NCI-H526 treated with DMSO at 0.1 percent for 48 hours (cell line): ENCODE measurements around the gene HOXD10.

Experiments
- DNase-seq: peaks from one replicate; lab custom pipeline; 2025; lab: John Stamatoyannopoulos, UW

The HOXD10 gene

DNA sequence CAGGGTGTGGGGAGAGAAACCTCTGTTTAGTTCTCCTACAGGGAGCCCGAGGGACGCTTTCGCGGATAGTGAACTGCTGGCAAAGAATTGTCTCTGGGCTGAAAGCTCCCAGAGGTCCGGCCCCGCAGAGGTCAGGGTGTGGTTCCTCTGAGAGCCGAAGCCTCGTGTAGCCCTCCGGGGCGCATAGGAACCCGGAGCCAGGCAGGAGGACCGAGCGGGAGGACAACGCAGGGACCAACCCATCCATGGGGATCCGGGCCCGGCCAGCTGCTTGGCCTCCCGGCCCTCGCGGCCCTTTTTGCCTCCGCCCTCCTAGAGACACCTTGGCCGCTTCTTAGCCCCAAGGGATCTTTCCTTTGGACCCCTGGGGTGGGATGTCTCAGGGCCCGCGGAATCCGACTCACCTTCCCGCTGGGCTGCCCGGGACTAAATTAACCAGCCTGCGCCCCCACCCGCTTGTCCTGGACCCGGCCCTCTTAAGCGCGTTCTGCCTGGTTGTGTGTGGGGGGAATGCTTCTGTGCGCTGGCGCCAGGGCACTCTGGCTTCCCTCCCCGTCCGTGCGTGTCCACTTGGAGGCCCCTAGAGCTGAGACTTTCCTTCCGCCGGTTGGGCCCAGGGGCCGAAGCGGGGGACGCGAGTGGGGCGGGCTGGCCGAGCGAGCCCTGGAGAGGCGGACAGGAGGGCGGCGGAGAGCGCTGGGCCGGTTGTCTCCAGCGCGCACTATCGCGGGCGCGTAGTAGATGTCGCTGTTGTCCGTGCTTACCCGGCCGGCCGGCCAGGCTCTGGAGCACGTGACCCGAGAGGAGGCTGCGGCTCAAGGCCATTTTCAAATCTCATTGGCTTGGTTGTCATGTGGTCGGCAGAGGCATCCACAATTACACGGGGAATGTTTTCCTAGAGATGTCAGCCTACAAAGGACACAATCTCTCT lies at the start of gene HOXD10:
HOXD10 (plus strand) TSS at position 896 of the 931 bp plus-strand sequence. CDS start 56 bp downstream, outside the sequence.
- no peak for DNase-seq

DNA sequence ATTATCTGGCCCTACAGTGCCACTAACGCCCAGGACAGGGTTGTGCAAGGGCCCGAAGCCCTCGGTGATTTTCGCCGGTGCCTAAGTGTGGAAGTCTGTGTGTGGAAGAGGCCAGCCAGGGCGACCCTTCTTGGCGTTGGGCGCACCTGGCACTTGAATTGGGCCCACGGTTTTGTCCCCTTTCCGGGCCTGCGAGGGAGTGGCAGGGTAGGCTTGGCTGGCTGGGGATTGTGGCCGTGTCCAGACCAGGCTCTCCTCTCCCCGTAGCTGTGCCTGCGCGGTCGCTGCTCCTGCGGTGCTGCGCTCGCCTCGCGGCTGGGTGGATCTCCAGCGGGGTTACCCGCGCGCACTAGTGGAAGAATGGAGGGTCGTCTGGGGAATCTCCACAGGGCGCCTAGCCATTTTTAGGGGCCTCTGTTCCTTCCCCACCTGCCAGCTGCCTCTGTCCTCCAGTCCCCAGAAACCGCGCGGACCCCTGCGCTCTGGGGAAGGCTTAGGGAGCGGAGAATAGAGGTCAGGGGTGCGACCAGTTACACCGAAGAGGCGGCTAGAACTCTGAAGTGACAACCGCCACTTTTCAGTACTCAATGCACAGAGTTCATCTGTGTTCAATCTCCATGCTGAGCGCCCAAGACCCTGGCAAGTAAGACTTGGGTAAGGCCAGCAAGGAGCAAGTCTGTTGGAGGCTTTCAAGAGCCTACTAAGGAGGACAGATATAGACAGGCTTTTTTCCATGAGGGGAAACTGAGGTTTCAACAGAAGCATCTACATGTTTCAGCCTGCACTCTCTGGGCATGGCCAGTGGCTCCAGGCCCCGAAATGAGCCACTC lies 48.8 kb upstream of the HOXD10 start:
- no peak for DNase-seq

DNA sequence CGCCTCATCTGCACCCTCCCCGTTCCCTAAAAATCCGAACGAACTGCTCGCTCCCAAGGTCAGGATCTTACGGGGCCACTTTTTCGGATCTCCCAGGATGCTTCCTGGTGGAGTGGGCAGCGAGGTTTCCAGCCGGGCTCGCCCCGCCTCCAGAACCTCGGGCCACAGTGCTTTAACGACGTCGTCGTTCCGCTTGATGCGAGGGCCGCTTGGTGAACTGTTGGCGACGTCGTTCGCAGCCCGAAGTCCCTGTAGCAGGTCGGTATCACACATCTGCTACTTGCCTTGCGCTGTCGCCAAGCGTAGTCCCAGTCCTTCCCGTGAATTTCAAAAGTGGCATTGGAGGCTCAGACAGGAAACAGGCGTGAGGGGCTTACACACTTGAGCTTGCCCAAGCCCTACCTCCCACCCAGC lies 48.2 kb upstream of the HOXD10 start:
- DNase-seq: no peak

DNA sequence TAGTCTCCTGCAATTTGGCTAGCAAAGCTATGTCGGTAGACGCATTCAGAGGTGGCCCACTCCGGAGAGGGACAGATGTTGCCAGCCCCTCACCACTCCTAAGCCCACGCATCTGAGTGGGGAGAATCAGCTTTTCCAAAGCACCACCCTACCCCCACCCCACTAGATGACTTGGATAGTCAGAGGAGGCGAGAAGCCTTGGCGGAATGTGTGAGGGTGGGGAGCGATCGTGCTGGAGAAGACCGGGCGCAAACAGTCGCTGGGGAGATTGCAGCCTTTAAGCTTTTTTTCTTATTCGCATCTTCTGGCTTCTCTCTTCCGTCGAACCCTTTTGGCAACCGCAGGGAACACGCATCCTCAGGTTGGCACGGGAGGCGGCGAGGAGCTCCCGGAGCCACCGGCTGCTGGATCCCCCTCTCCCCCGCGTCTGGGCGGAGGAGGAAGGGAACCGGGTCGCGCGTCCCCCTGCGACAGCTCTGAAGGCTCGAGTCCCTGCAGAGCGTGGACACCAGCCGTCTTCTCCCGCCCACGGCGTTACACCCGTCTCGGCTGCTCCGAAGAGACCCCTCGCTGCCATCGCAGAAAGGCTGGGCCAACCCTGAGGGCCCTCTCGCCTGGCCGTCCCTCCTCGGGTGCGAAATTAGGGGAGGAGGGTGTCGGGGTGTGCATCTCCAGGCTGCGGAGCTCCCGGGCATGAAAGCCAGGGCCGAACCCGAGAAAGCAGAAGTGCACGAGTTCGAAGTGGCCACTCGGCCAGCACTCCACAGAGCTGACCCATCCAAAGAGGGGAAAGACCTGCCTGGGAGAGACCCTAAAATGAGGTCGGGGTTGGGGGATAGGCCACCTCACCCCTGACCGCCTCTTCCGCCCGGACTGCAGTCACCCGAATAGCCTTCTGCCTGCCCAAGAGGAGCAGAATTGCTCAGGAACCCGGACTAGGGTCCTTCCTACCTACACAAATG lies 45.0 kb upstream of the HOXD10 start:
- DNase-seq: no peak

DNA sequence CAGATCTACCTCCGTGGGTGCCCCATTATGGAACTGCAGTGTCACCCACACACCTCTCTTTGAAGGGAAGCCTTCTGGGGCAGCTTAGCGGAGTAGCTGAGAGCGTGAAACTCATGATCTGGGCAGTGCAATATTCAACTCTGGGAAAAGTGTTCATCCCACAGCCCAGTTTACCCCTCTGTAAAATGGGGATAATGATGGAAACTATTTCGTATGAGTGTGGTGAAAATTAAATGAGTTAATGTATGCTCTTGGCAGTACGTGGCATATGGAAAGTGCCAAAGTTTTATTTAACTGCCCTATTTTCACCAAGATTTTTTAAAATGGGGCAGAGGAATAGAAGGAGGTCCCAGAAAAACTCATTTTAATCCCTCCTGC lies 44.3 kb upstream of the HOXD10 start:
- DNase-seq: no peak

DNA sequence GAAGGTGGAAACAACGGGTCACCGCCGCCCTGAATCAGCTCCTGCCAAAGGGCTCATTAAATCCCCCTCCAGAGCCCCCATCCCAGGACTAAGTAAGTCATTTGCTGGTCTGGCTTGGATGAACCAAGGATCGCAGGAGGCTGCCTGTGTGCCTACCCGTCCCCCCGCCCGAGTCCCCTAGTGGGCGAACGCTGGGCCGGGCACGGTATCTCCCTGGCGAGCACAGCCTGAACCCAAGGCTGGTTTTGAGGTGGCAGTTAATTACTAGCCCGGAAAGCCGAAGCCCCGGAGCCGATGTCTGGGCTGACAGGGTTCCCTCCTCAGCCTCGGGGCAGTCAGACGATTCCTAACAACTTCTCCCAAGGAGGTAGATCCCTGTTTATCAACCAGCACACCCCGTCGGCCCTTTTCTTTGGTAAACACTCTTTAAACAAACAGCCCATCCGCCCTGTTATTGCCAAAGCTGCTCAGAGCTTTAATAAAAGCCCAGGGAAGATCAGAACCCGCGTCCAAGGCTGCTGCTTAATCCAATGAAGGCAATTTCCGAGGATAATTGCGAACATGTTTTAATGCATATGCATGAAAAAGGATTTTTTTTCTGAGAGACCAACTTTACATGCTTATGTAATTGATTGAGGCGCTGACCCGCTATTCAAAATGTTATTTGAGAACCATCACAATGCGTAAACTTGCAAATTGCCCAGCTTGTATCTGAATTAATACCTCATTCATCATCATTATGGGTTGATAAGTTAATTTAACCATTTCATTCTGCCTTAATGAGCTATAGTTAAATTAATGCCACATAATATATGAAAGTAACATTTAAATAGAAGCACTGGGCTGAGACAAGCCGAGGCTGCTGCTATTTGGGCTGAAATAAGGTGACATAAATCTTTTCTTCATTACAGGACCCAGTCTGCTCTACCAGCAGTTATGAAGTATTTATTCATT lies 43.4 kb upstream of the HOXD10 start:
- peak; percentile 36 for DNase-seq

DNA sequence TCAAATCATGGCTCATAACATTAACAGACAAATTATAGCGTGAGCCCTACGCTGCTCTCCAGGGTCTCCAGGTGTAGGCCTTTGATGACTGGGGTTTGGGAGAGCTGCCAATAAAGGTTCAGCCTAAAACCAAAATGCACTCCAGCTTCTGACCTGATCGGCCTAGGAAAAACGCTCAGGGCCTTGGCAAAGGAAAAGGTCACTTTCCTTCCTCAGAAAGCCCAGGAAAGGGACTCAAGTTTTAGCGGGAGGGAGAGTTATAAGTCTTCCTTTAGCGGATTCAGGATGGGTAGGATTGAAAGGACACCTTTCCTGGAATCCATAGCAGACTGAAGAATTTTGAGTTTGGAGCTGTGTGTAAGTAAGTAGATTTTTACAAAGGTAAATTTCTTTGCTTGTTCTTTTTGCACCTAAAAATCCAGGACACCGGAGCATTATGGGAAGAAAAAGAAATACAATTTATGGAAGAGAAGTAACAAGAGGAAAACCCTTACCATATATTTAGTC lies 41.6 kb upstream of the HOXD10 start:
- DNase-seq: no peak

DNA sequence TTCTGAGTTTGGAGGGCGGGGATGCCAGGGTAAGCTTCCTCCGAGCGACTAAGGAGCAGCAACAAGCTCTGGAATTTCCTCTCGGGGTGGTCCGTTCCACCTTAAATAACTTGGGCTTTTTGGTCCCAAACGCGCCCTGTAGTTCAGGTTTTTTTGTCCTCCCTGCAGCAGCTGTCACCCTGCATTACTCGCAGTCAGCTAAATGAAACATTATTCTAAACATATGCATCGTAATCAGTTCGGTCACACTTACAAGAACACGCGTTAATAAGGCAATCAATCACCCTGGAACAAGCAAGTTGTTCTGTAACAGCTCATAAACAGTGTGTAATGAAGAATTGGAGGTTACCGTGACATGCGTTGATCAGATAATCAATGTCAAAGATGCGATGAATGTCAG lies 41.1 kb upstream of the HOXD10 start:
- no peak for DNase-seq

DNA sequence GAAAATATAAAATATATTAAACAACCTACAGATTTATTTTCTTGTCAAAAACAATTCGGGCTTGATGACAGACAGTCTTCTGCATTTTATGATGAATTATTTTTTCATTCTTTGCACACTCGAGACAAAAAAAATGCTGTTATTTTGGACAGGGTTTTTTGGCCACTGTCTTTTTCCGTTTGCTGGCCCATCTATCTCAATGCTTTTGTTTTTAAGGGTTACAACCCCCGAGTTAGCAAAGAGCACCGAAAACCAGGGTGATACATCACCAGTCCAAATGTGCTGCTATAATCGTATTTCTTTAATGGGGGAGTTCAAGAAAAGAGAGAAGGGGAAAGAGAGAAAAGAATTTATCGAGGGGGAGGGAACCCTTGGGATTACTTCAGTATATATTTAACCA lies 40.5 kb upstream of the HOXD10 start:
- no peak for DNase-seq

DNA sequence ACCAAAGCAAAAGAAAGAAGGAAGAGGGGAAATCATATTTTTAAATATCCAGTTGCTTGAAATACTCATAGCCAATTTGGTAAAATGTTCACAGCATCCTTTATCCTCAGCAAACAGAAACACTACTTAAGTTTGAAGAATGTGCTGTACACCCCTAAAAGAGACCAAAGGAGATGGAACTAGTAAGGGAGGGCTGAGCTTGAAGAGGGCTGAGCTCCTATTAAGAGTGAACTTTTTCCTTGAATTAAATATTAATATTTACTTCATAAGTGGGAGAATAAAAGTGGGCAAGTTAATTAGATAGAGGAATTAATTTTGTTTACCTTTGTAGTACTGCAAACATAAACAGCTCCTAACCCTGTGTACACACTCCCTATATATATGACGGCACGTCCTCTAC lies 39.8 kb upstream of the HOXD10 start:
- no peak for DNase-seq

DNA sequence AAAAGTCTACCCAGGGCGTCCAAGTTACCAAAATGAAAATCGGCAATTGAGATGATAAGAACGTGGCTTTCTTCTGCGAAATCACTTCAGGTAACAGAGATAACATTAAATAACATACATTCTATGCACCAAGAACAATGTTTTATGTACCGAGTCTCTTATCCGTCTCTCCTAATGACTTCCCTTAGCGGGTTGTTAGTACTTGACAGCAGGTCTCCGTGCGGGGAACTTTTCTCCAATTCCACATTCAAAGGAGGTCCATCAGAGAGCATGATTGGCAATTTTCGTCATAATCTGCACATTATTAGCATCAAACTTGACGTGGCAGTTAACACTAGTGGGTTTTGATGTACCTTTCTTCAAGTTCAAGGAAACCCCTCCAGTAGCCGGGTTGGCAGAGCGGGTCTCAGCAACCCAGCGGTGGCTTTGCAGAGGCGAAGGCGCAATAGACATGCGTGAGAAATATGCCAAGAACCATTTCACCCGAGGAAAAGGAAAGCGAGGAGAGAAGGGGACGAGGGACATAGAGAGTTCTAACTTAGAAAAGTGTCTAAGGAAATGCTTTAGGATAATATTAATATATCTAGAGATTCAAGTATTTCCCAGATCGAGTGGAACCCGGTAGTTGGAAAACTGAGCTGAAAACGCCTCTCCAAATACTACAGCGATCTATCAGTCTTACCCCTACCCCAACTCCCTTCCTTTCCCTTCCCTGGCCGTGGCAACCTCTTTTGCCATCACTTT lies 37.9 kb upstream of the HOXD10 start:
- peak; percentile 38 for DNase-seq

DNA sequence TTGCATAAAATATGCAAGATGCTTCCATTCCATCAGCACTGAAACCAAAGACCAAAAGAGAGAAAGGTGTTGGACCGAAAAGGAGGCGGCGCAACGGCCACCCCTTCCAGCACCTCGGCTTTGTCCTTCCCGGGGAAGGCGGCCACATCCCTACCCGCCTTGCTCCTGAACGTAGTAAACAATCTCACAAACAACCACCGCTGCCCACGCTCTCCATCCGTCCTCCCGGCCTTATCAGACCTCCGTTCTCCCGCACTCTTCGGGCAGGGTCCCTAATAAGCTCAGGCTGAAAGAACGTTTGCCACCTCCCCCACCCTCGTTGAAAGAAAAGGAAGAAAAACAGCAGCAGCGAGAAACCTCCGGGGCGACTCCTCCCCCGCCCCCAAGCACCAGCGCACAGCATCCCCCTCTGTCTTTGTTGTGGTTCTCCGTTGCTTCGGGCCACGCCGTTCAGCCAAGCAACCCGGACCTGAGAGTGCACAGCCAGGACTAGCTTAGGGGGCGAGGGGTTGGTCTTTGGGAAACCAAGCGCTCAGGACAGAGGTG lies 37.2 kb upstream of the HOXD10 start:
- DNase-seq: peak; percentile 43

DNA sequence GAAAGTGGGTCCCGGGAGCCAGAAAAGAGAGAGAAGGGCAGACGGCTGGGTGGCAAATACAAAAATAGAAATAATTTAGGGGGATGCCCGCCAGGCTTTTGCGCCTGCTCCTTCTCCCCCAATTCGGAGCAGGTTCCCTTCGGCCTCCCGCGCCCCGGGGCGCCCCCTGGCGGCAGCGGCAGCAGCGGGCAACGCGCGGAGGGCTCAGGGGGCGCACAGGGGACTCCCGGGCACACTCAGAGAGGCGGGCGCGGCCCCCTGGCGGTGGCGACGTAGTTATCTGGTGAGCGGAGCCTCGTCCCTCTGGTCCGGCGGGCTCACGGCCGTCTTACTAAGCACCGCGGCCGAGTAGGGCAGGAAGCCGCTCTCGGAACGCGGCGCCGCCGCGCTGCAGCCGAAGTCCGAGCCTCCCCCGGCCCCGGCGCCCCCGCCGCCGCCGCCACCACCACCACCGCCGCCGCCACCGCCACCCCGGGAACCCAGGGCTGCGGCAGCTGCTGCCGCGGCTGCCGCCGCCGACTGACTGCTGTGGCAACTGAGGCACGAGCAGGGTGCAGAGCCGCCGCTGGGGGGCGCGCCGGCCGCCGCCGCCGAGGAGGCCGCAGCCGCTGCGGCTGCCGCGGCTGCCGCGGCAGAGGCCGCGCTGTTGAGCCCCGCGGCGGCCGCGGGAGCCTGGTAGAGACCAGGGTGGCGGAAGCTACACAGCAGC lies 36.6 kb upstream of the HOXD10 start:
- peak; percentile 70 for DNase-seq

DNA sequence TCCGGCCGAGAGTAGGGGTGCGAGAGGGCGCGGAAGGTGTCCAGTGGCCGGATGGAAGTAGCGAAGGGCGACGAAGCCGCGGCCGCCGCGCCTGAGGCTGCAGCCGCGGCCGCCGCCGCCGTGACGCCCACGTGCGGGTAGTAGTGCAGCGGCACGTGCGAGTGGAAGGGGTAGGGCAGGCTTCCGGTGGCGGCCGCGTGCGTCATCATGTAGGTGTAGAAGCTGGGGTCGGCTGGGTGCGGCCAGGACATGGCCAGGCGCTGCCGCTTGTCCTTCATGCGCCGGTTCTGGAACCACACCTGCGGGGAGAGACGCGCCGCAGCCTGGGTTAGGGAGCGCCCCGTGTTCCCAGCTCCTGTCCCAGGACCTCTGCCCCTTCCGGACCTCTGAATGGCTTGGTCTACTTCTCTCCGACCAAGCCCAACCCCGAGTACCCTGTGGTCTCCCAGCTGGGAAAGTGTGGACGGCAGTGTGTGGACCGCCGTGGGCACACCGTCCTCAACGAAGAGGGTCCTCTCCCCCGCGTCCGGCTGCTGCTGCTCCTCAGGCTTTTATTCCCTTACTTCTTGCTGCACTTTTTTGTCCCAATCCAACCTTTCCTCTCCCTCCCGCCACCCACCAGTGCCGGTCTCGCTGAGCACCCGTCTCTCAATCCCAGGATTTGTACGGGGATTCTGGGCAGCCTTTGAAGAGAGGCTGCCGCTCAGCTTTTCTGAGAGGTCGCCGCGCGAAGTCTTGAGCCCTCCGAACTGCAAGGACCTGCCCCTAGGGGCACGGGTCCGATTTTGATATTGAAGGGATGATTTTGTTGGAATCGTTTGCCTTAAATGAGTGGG lies 35.8 kb upstream of the HOXD10 start:
- DNase-seq: no peak

DNA sequence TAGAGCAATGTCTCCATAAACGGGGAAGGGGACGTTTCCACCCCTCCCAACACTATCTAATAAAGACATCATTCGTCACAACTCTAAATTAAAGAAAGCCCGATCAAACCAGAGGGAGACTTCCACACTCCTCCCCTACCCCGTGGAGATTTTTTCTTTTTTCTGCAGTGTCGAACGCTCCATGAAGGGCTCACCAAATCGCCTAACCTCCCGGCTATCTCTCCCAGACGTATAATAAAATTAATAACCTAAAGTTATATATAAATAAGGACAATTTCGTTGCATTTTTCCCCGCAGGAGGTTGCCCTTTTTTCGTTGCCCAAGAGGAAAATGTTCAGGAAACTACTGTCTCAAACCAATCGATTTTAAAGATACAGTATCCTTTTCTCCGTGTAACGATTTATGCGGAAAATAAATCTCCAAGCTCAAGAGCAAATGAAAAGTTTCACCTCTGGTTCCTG lies 35.2 kb upstream of the HOXD10 start:
- no peak for DNase-seq

DNA sequence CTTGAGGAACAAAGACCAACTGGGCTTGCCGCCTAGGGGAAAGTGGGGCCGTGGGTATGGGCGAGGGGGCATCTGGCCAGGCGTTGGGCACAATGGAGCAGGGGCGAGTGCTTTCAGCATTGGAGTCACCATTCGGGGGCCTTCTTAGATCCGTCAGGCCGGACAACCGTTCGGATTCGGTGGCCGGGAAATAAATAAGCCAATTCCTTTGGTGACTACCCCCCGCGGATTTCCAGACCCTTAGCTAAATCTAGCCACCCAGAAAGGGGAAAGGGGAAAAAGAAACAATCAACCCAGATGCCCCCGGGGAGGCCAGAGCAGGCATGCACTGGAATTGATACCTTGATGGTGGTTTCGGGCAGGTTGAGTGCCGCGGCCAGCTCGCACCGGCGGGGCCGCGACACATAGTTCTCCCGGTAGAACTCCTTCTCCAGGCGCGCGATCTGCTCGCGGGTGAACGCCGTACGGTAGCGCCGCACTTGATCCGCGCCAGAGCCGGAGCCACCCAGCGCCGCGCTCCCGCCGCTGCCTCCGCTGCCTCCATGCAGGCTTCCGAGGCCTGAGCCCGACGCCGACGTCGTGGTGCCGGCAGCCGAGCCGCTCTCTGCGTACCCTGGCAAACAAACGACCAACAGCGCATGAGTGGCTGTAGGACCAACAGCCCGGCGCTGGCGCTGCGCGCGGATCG lies 34.6 kb upstream of the HOXD10 start:
- DNase-seq: no peak

DNA sequence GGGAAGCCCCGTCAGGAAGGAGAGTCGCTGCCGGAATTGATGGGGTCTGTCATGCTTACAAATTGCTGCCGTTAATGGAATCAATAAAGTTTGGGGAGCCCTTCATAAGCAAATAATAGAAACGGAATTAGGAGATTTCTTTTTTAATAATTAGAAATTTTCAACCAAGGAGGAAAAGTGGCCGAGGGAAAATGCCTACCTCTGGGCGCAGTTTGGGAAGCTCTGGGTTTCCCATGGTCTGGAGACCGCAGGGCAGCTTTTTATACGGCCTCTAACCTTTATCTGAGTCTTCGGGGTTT lies 34.1 kb upstream of the HOXD10 start:
- DNase-seq: no peak
